ENCODE results near the gene F12. TPM values are rescaled to one million over a fixed set of nuclear protein-coding genes. Genes with fewer than 3 reads are reported as not detected.
A peak's percentile ranks its signal among the peaks of the same experiment; 100 is the strongest.

The F12 gene
- total RNA-seq, 1 donor from 2014 or later: not detected

DNA sequence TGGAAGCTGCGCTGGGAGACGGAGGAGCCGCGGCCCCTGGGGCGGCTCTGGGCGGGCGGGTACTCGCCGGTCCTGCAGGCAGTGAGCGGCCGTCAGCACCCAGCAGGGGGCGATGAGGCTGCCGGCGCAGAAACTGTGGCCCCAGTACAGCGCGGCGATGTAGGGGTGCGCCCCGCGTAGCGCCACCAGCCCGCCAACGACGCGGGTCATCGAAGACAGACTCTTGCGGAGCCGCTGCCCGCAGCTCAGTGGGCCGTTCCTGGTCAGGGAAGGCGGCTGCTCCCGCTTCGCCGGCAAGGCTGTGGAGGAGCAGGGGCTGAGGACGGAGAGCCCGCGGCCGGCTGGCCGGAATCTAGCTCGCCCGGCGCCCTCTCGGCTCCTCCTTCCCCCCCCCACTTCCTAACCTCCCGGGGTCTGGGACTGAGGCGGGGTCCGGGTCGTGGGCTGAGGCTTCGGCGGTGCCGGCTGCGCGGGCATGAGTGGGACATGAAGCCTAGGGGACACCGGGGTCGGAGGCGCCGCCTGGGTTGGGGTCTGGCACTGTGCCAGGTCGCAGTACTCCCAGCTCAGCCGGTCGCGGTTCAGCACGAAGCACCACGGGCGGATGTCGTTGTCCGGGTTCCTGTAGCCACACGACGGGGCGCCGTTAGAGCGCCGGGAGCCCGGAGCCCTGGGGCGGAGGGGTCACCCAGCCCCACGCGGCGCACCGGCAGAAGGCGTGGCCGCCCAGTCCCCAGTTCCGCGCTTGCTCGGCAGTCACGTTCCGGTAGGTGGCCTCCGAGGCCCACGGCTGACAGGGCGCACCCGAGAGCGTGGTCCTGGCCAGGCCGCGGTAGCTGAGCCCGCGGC is 5.3 kb downstream of the F12 start:
- peak overlapping the region; percentile 90 for H2AFZ ChIP-seq (replicated peaks)
- H3F3A ChIP-seq (ENCODE audit: low read depth): peaks cover 28% of the 10 kb centered on the region
- Mint-ChIP-seq H3K4me1 (peaks cover 10% of the 10 kb centered on the region), H3K27me3 (ENCODE audit: insufficient read depth, low read depth) (peaks cover 48% of the 10 kb centered on the region), H3K9me3 (no peaks in the 10 kb centered on the region), H3K27ac (no peak overlapping the region), H3K36me3 (no peaks in the 10 kb centered on the region), H3K4me3 (peak overlapping the region; percentile 86)
- peaks cover 89% of the 10 kb centered on the region for H3K27me3 ChIP-seq
- H3K4me3 ChIP-seq: peak overlapping the region; percentile 49
- peak; percentile 83 for DNase-seq (ENCODE audit: low spot score)
- no peak overlapping the region for H3K27ac ChIP-seq
- no peaks in the 10 kb centered on the region for H3K36me3 ChIP-seq
- TF ChIP-seq EZH2phosphoT487 (IDR thresholded peaks at IDR 0.05): peak; percentile 67
- TF ChIP-seq, protein P1, sequence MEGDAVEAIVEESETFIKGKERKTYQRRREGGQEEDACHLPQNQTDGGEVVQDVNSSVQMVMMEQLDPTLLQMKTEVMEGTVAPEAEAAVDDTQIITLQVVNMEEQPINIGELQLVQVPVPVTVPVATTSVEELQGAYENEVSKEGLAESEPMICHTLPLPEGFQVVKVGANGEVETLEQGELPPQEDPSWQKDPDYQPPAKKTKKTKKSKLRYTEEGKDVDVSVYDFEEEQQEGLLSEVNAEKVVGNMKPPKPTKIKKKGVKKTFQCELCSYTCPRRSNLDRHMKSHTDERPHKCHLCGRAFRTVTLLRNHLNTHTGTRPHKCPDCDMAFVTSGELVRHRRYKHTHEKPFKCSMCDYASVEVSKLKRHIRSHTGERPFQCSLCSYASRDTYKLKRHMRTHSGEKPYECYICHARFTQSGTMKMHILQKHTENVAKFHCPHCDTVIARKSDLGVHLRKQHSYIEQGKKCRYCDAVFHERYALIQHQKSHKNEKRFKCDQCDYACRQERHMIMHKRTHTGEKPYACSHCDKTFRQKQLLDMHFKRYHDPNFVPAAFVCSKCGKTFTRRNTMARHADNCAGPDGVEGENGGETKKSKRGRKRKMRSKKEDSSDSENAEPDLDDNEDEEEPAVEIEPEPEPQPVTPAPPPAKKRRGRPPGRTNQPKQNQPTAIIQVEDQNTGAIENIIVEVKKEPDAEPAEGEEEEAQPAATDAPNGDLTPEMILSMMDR (IDR thresholded peaks at IDR 0.05): peak; percentile 52
- peak; percentile 87 for TF ChIP-seq EZH2 (IDR thresholded peaks at IDR 0.05)
- no peaks in the 10 kb centered on the region for H4K20me1 ChIP-seq (ENCODE audit: low read depth)
- peak overlapping the region; percentile 96 for H3K4me2 ChIP-seq
- peaks cover 15% of the 10 kb centered on the region for H3K4me1 ChIP-seq
- no peaks in the 10 kb centered on the region for H3K9me3 ChIP-seq (ENCODE audit: low read depth)
- H3K9ac ChIP-seq: no peak overlapping the region
- H3K79me2 ChIP-seq (ENCODE audit: low read depth): no peaks in the 10 kb centered on the region

DNA sequence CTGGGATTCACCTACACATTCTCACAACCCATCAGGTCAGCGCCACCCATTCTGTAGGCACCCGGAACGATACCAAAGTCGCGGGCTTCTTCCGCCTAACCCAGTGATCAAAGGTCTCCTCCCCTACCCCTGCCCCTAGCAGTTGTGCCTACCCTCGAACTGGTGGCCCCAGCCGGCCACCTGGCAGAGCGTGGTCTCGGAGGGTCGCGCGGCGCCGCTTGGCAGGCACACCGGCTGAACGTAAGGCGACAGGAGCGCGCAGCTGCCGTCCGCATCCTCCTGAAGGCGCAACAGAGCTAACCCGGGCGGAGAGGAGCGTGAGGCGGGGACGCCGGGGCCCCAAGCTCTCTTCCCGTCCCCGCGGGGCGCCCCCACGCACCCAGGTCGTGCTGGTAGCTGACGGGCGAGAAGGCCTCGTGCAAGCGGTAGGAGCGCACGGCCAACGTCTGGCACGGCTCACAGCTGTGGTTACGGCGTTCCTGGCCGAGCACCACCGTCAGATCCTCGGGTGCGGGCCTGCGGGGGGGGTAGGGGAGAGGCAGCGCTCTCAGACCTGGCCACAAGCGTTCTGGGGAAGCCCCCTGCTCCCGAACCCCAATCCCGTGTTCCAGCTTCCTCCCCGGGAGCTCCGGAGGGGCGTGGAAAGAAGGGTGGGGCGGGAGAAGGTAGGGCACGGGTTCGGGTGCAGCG is 6.1 kb downstream of the F12 start:
- H3K36me3 ChIP-seq: no peaks in the 10 kb centered on the region
- Mint-ChIP-seq H3K4me3 (peak overlapping the region; percentile 86), H3K4me1 (peaks cover 10% of the 10 kb centered on the region), H3K27me3 (ENCODE audit: insufficient read depth, low read depth) (peaks cover 48% of the 10 kb centered on the region), H3K27ac (no peak overlapping the region), H3K9me3 (no peaks in the 10 kb centered on the region), H3K36me3 (no peaks in the 10 kb centered on the region)
- no peaks in the 10 kb centered on the region for H4K20me1 ChIP-seq (ENCODE audit: low read depth)
- no peaks in the 10 kb centered on the region for H3K79me2 ChIP-seq (ENCODE audit: low read depth)
- no peaks in the 10 kb centered on the region for H3K9me3 ChIP-seq (ENCODE audit: low read depth)
- peaks cover 15% of the 10 kb centered on the region for H3K4me1 ChIP-seq
- TF ChIP-seq, protein P1 (IDR thresholded peaks at IDR 0.05): no peak
- TF ChIP-seq EZH2phosphoT487 (IDR thresholded peaks at IDR 0.05) (peak; percentile 82), EZH2 (IDR thresholded peaks at IDR 0.05) (peak; percentile 84)
- H3F3A ChIP-seq (ENCODE audit: low read depth): peaks cover 28% of the 10 kb centered on the region
- H3K9ac ChIP-seq: no peak overlapping the region
- DNase-seq (ENCODE audit: low spot score): peak; percentile 58
- H3K27ac ChIP-seq: no peak overlapping the region
- H3K27me3 ChIP-seq: peaks cover 82% of the 10 kb centered on the region
- peak overlapping the region; percentile 90 for H2AFZ ChIP-seq (replicated peaks)
- H3K4me2 ChIP-seq: peak overlapping the region; percentile 96
- peak overlapping the region; percentile 49 for H3K4me3 ChIP-seq

DNA sequence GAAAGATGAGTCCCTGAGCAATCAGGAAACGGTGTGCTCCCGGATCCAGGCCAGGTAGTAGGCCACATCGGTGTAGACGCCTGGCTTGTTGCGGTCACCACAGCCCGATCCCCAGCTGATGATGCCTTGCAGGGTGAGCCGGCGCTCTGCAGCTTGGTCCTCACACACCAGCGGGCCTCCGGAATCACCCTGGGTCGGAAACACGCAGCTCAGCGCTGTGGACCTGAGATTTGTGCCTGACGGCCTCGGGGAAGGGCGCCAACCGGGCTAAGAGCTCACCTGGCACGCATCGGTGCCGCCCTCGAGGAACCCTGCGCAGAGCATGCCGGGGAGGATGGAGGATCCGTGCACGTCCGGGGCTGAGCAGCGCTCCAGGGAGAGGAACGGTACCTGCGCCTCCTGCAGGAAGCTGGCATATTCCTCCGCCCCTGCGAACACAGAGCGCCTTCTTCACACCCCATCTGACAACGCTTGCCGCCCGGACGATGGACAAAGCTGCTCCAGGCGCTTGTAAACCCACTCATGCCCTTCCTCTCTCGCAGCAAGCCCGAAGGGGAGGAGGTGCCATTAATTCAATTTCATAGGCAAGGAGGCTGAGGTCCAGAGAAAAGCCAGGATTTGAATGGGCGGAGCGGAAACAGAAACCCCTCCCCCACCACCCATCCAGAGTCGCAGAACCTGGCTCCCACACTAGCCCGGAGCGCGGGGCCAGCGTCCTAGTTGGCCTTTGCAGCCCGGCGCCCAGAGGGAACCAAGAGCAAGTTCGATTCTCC is 6.9 kb downstream of the F12 start:
- peaks cover 46% of the 10 kb centered on the region for H3K27me3 Mint-ChIP-seq (ENCODE audit: insufficient read depth, low read depth)
- H3K27ac Mint-ChIP-seq: no peak overlapping the region
- peaks cover 75% of the 10 kb centered on the region for H3K27me3 ChIP-seq
- H3K36me3 ChIP-seq: no peaks in the 10 kb centered on the region
- H2AFZ ChIP-seq (replicated peaks): peak overlapping the region; percentile 90
- H3K36me3 Mint-ChIP-seq: no peaks in the 10 kb centered on the region
- no peaks in the 10 kb centered on the region for H3K79me2 ChIP-seq (ENCODE audit: low read depth)
- no peaks in the 10 kb centered on the region for H3K9me3 ChIP-seq (ENCODE audit: low read depth)
- H3K9ac ChIP-seq: no peak overlapping the region
- H3K4me3 ChIP-seq: peak overlapping the region; percentile 49
- H3K9me3 Mint-ChIP-seq: no peaks in the 10 kb centered on the region
- peak overlapping the region; percentile 86 for H3K4me3 Mint-ChIP-seq
- peak overlapping the region; percentile 96 for H3K4me2 ChIP-seq
- peak; percentile 88 for DNase-seq (ENCODE audit: low spot score)
- TF ChIP-seq, protein P1 (IDR thresholded peaks at IDR 0.05): peak; percentile 65
- no peak for TF ChIP-seq EZH2phosphoT487 (IDR thresholded peaks at IDR 0.05)
- TF ChIP-seq EZH2 (IDR thresholded peaks at IDR 0.05): peak; percentile 3
- no peak overlapping the region for H3K27ac ChIP-seq
- H3K4me1 ChIP-seq: peaks cover 15% of the 10 kb centered on the region
- H3F3A ChIP-seq (ENCODE audit: low read depth): peaks cover 28% of the 10 kb centered on the region
- peaks cover 10% of the 10 kb centered on the region for H3K4me1 Mint-ChIP-seq
- H4K20me1 ChIP-seq (ENCODE audit: low read depth): no peaks in the 10 kb centered on the region

All from neural progenitor cell (in vitro differentiated cells).